H9 (cell line): ENCODE data around the gene KATNB1. TPM values are rescaled to one million over a fixed set of nuclear protein-coding genes. Genes with fewer than 3 reads are reported as not detected.

ENCODE experiments used
- DNase-seq: peaks from one replicate; pipeline ENCODE4 v3.0.0-alpha.2; 2017
- H2AFZ ChIP-seq: one replicate; pipeline ENCODE4 v1.6.1; 2013; ENCODE audit warnings: mild to moderate bottlenecking, low read length, control low read depth, moderate library complexity
- H2AK5ac ChIP-seq: 2 replicates; pipeline ENCODE4 v1.6.1; 2013; ENCODE audit warnings: low read length, control low read depth, mixed read lengths; ENCODE audit not compliant: insufficient read length
- H2BK120ac ChIP-seq: one replicate; pipeline ENCODE4 v1.6.1; 2013; ENCODE audit warnings: low read depth, mild to moderate bottlenecking, low read length, control low read depth, inconsistent platforms; ENCODE audit not compliant: poor library complexity, severe bottlenecking
- H2BK12ac ChIP-seq: 2 replicates; pipeline ENCODE4 v1.6.1; 2013; ENCODE audit warnings: low read length, control low read depth, mixed read lengths, low read depth; ENCODE audit not compliant: insufficient read length
- H2BK15ac ChIP-seq: 2 replicates; pipeline ENCODE4 v1.6.1; 2013; ENCODE audit warnings: low read depth, low read length, control low read depth
- H2BK20ac ChIP-seq: one replicate; pipeline ENCODE4 v1.6.1; 2013; ENCODE audit warnings: low read depth, mild to moderate bottlenecking, low read length, control low read depth, inconsistent platforms; ENCODE audit not compliant: poor library complexity, severe bottlenecking
- H2BK5ac ChIP-seq: 2 replicates; pipeline ENCODE4 v1.6.1; 2013; ENCODE audit warnings: low read length, control low read depth, mixed read lengths; ENCODE audit not compliant: insufficient read length
- H3K14ac ChIP-seq: 2 replicates; pipeline ENCODE4 v1.6.1; 2013; ENCODE audit warnings: low read length, control low read depth; ENCODE audit not compliant: insufficient read depth
- H3K18ac ChIP-seq: 2 replicates; pipeline ENCODE4 v1.6.1; 2013; ENCODE audit warnings: low read depth, mild to moderate bottlenecking, mixed read lengths, low read length, control low read depth; ENCODE audit not compliant: insufficient read length
- H3K23ac ChIP-seq: 2 replicates; pipeline ENCODE4 v1.6.1; 2013; ENCODE audit warnings: low read length, control low read depth, mixed read lengths, low read depth; ENCODE audit not compliant: insufficient read length
- H3K23me2 ChIP-seq: 2 replicates; pipeline ENCODE4 v1.6.1; 2013; ENCODE audit warnings: low read depth, mild to moderate bottlenecking, mixed read lengths, low read length, control low read depth; ENCODE audit not compliant: insufficient read length, poor library complexity, severe bottlenecking
- H3K27ac ChIP-seq: 2 replicates; pipeline ENCODE4 v1.5.1; 2013; ENCODE audit warnings: low read length, control low read depth, mixed read lengths, low read depth; ENCODE audit not compliant: insufficient read length
- H3K27me3 ChIP-seq: 2 replicates; pipeline ENCODE4 v1.6.1; 2013; ENCODE audit warnings: low read length, control low read depth, inconsistent platforms; ENCODE audit not compliant: insufficient read depth
- H3K4ac ChIP-seq: 2 replicates; pipeline ENCODE4 v1.6.1; 2013; ENCODE audit warnings: low read depth, mild to moderate bottlenecking, control low read depth, inconsistent platforms, low read length, moderate library complexity
- H3K4me1 ChIP-seq: 2 replicates; pipeline ENCODE4 v1.6.1; 2013; ENCODE audit warnings: low read length, control low read depth, inconsistent platforms; ENCODE audit not compliant: insufficient read depth
- H3K4me2 ChIP-seq: 2 replicates; pipeline ENCODE4 v1.6.1; 2013; ENCODE audit warnings: low read length, control low read depth, mixed read lengths; ENCODE audit not compliant: insufficient read length, insufficient read depth
- H3K56ac ChIP-seq: 2 replicates; pipeline ENCODE4 v1.6.1; 2013; ENCODE audit warnings: low read depth, mild to moderate bottlenecking, mixed read lengths, low read length, control low read depth; ENCODE audit not compliant: insufficient read length
- H3K79me1 ChIP-seq: 2 replicates; pipeline ENCODE4 v1.6.1; 2013; ENCODE audit warnings: low read depth, mild to moderate bottlenecking, moderate library complexity, low read length, control low read depth, inconsistent platforms; ENCODE audit not compliant: insufficient read depth, poor library complexity, severe bottlenecking
- H3K79me2 ChIP-seq: 2 replicates; pipeline ENCODE4 v1.6.1; 2013; ENCODE audit warnings: low read length, control low read depth, inconsistent platforms; ENCODE audit not compliant: insufficient read depth
- H3K9ac ChIP-seq: 2 replicates; pipeline ENCODE4 v1.6.1; 2013; ENCODE audit warnings: low read length, control low read depth, mixed read lengths; ENCODE audit not compliant: insufficient read length; ENCODE audit errors: extremely low read depth
- H3K9me3 ChIP-seq: one replicate; pipeline ENCODE4 v1.6.1; 2013; ENCODE audit warnings: low read depth, low read length, inconsistent platforms; ENCODE audit not compliant: control insufficient read depth
- H3T11ph ChIP-seq: one replicate; pipeline ENCODE4 v1.6.1; 2013; ENCODE audit warnings: mild to moderate bottlenecking, low read length, control low read depth, inconsistent platforms
- H4K20me1 ChIP-seq: one replicate; pipeline ENCODE4 v1.6.1; 2013; ENCODE audit not compliant: control insufficient read depth, insufficient read length, insufficient read depth
- H4K5ac ChIP-seq: 2 replicates; pipeline ENCODE4 v1.6.1; 2013; ENCODE audit warnings: low read depth, mild to moderate bottlenecking, mixed read lengths, low read length, control low read depth; ENCODE audit not compliant: insufficient read length
- H4K8ac ChIP-seq: replicated peaks from 2 replicates; pipeline ENCODE4 v1.6.1; 2013; ENCODE audit warnings: low read length, control low read depth, mixed read lengths, low read depth; ENCODE audit not compliant: insufficient read length
- H4K91ac ChIP-seq: 2 replicates; pipeline ENCODE4 v1.6.1; 2013; ENCODE audit warnings: low read depth, mild to moderate bottlenecking, moderate library complexity, mixed read lengths, low read length, control low read depth; ENCODE audit not compliant: insufficient read length
- H3K27ac Mint-ChIP-seq, 3 experiments: 2 replicates in 2 of 3; 3 replicates in 1 of 3; pipeline ENCODE4 v1.8.0; 2020 to 2021; ENCODE audit warnings: mixed read lengths in 3 of 3, mild to moderate bottlenecking in 1 of 3, moderate library complexity in 1 of 3
- H3K27me3 Mint-ChIP-seq: 2 replicates; pipeline ENCODE4 v1.8.0; 2021; ENCODE audit warnings: low read depth, mild to moderate bottlenecking, moderate library complexity, mixed read lengths
- H3K36me3 Mint-ChIP-seq, 3 experiments: 2 replicates in 2 of 3; 3 replicates in 1 of 3; pipeline ENCODE4 v1.8.0; 2020 to 2021; ENCODE audit warnings: low read depth in 3 of 3, mixed read lengths in 3 of 3; ENCODE audit not compliant: insufficient read depth in 1 of 3
- H3K4me1 Mint-ChIP-seq, 2 experiments: 2 replicates each; pipeline ENCODE4 v1.8.0; 2020; ENCODE audit warnings: mixed read lengths in 2 of 2
- H3K4me3 Mint-ChIP-seq, 2 experiments: 2 replicates in 1 of 2; 3 replicates in 1 of 2; pipeline ENCODE4 v1.8.0; 2020 to 2021; ENCODE audit warnings: mild to moderate bottlenecking in 2 of 2, mixed read lengths in 2 of 2, moderate library complexity in 1 of 2
- H3K9me3 Mint-ChIP-seq, 2 experiments: 2 replicates in 1 of 2; 3 replicates in 1 of 2; pipeline ENCODE4 v1.8.0; 2020; ENCODE audit warnings: mild to moderate bottlenecking in 2 of 2, mixed read lengths in 2 of 2, moderate library complexity in 1 of 2
- WGBS: extraction: QIAGEN DNeasy Blood & Tissue Kit; methylation state at CpG from one replicate; pipeline ENCODE4 v1.1.7; 2013; ENCODE audit warnings: missing lambda C conversion rate, low lambda C conversion rate, mixed read lengths; ENCODE audit not compliant: insufficient read length; ENCODE audit errors: extremely low coverage; 5-methylcytosine and 5-hydroxymethylcytosine counted together
- total RNA-seq: library from RNA; stranded (reverse); gene quantifications from 2 replicates; pipeline ENCODE4 v1.2.1, GENCODE V29; 2021
- TF ChIP-seq, protein P1 (sequence below): fragments of 200-600 bp; sonication (generic); conservative IDR thresholded peaks from 3 replicates; pipeline ENCODE4 v1.8.0; 2021; ENCODE audit warnings: antibody characterized with exemption, mild to moderate bottlenecking

The KATNB1 gene
- total RNA-seq, 1 experiment from 2014 or later, result 29.9 TPM

DNA sequence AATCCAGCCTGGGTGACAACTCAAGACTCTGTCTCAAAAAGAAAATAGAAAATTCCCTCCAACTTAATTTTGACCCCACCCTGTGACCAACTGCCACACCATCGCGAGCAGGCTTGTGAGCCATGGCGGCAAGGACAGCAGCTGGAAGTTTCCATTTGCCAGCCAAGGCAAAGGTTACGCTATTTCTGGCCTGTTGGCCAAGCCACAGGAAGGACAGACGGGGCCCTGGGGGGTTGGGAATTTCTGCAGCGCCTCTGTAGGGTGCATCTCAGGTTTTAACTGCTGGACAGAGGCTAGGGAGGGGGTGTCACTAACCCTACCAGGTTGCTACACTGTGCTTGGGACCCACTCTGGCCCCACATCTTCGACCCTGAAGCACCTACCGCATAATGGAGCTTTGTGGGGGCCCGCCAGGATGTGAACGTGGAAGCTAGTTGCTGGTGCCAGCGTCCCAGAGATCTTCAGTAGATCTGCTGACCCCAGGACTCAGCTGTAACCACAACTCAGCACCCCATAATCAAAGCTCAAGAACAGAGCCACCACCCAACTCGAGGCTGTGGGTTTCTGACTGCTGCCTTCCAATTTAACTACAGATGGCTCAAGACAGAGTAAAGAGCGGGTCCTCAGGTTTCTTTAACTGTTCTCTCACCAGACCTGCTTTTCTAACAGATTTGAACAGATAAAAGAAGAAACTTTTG, 55.8 kb downstream of the KATNB1 start:
- TF ChIP-seq, protein P1, sequence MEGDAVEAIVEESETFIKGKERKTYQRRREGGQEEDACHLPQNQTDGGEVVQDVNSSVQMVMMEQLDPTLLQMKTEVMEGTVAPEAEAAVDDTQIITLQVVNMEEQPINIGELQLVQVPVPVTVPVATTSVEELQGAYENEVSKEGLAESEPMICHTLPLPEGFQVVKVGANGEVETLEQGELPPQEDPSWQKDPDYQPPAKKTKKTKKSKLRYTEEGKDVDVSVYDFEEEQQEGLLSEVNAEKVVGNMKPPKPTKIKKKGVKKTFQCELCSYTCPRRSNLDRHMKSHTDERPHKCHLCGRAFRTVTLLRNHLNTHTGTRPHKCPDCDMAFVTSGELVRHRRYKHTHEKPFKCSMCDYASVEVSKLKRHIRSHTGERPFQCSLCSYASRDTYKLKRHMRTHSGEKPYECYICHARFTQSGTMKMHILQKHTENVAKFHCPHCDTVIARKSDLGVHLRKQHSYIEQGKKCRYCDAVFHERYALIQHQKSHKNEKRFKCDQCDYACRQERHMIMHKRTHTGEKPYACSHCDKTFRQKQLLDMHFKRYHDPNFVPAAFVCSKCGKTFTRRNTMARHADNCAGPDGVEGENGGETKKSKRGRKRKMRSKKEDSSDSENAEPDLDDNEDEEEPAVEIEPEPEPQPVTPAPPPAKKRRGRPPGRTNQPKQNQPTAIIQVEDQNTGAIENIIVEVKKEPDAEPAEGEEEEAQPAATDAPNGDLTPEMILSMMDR, result no peak
- H4K20me1 ChIP-seq, result no peaks in the 10 kb centered on the region
- no peak overlapping the region for H3K4ac ChIP-seq
- Mint-ChIP-seq H3K27ac (no peak overlapping the region; a peak in 1 of 7 replicates), H3K4me3 (no peak overlapping the region), H3K4me1 (peaks cover 4 to 14% of the 10 kb centered on the region in 2 experiments), H3K36me3 (no peaks in the 10 kb centered on the region), H3K9me3 (no peaks in the 10 kb centered on the region), H3K27me3 (no peaks in the 10 kb centered on the region; the same call in 1 of the 2 replicates)
- no peaks in the 10 kb centered on the region for H3K79me1 ChIP-seq
- 0 out of 2 replicates have a peak overlapping the region, but pooled peaks have one; percentile 28 for H3K14ac ChIP-seq
- H3K9ac ChIP-seq, result no peak overlapping the region
- H3K23ac ChIP-seq, result no peak overlapping the region
- H3T11ph ChIP-seq, result no peak overlapping the region
- no peak overlapping the region for H2BK12ac ChIP-seq
- H3K23me2 ChIP-seq, result no peaks in the 10 kb centered on the region
- H4K8ac ChIP-seq, result no peak overlapping the region
- H3K79me2 ChIP-seq, result no peaks in the 10 kb centered on the region
- DNase-seq, result no peak
- H4K5ac ChIP-seq, result no peak overlapping the region
- no peak overlapping the region for H2BK15ac ChIP-seq
- no peak overlapping the region for H2BK120ac ChIP-seq
- H3K4me2 ChIP-seq, result no peak overlapping the region
- no peaks in the 10 kb centered on the region for H3K4me1 ChIP-seq
- H3K9me3 ChIP-seq, result no peaks in the 10 kb centered on the region
- H2BK20ac ChIP-seq, result no peak overlapping the region
- no peak overlapping the region for H3K18ac ChIP-seq
- WGBS, result no CpG with 5 or more reads among the region's 13 CpGs
- no peak overlapping the region for H2BK5ac ChIP-seq
- no peak overlapping the region for H2AFZ ChIP-seq
- no peak overlapping the region for H3K56ac ChIP-seq
- H2AK5ac ChIP-seq, result no peak overlapping the region
- no peak overlapping the region for H4K91ac ChIP-seq
- H3K27ac ChIP-seq, result no peak overlapping the region
- H3K27me3 ChIP-seq, result no peaks in the 10 kb centered on the region
